K562 (cell line): Measurements from ENCODE around the gene QRICH1. TPM values are rescaled to one million over a fixed set of nuclear protein-coding genes. Genes with fewer than 3 reads are reported as not detected.
A peak's percentile ranks its signal among the peaks of the same experiment; 100 is the strongest.

ENCODE experiments used
- ATAC-seq: fragments of 200-7000 bp; cut with Tn5 transposase; 3 replicates; pipeline ENCODE4 v1.9.1; 2020; ENCODE audit warnings: moderate library complexity
- Bru-seq: library from RNA; stranded (reverse); fragments of 400-500 nt; gene quantifications from one replicate; lab custom pipeline; 2021; lab: Mats Ljungman, UMichigan
- BruChase-seq, 2 experiments: library from RNA; stranded (reverse); fragments of 400-500 nt; gene quantifications; one replicate each; lab custom pipeline; 2021; lab: Mats Ljungman, UMichigan
- BruUV-seq: library from RNA; stranded (reverse); fragments of 400-500 nt; replicated peaks from 2 replicates; lab custom pipeline; 2021; lab: Mats Ljungman, UMichigan
- CTCF ChIA-PET: fragments of 300-600 bp; formaldehyde crosslinking; extraction: SDS; loops from one replicate; lab custom pipeline; 2021; ENCODE audit warnings: low intra/inter-chr PET ratio; lab: Yijun Ruan, JAX
- POLR2A ChIA-PET: fragments of 300-600, 350-650 bp; sonication (Branson Sonifier 250); formaldehyde crosslinking; extraction: SDS; loops from one replicate; lab custom pipeline; 2021; ENCODE audit warnings: antibody characterized with exemption, inconsistent platforms; lab: Yijun Ruan, JAX
- DNase-seq, 4 experiments: peaks; one replicate each; pipeline versions ENCODE4 v3.0.0 to v3.0.0-alpha.2; 2011 to 2018; ENCODE audit warnings: low spot score in 3 of 4, mixed read lengths in 3 of 4; ENCODE audit errors: extremely low read depth in 1 of 4
- FAIRE-seq: peaks from 2 replicates; lab custom pipeline; 2011; peaks lifted over from hg19 to GRCh38; lab: Jason Lieb, UNC
- H2AFZ ChIP-seq: 2 replicates; pipeline ENCODE4 v1.6.0; 2011; ENCODE audit warnings: low read depth, low read length, control low read depth, inconsistent platforms
- H3K27ac ChIP-seq: fragments of 200-600 bp; 3 replicates; pipeline ENCODE4 v1.8.0; 2011; ENCODE audit warnings: low read depth, mild to moderate bottlenecking, control low read depth, inconsistent platforms, low read length, moderate library complexity, mixed read lengths; ENCODE audit errors: extremely low read depth
- H3K27me3 ChIP-seq, 2 experiments: fragments of 300-600 bp in 1 of 2; 2 replicates in 1 of 2; 3 replicates in 1 of 2; pipeline versions ENCODE4 v1.6.0 to v1.8.0; 2011; ENCODE audit warnings: inconsistent platforms in 2 of 2, low read length in 2 of 2, mild to moderate bottlenecking in 1 of 2, mixed read lengths in 1 of 2, moderate library complexity in 1 of 2; ENCODE audit not compliant: control insufficient read depth in 2 of 2, insufficient read depth in 2 of 2
- H3K36me3 ChIP-seq: fragments of 300-600 bp; 3 replicates; pipeline ENCODE4 v1.8.0; 2011; ENCODE audit warnings: mild to moderate bottlenecking, low read length, inconsistent platforms; ENCODE audit not compliant: control insufficient read depth, insufficient read depth
- H3K4me1 ChIP-seq, 2 experiments: fragments of 200-600 bp in 1 of 2; replicated peaks in 1 of 2; 2 replicates in 1 of 2; 3 replicates in 1 of 2; pipeline versions ENCODE4 v1.5.1 to v1.8.0; 2011; ENCODE audit warnings: inconsistent platforms in 2 of 2, low read length in 2 of 2, mild to moderate bottlenecking in 1 of 2, mixed read lengths in 1 of 2, moderate library complexity in 1 of 2; ENCODE audit not compliant: control insufficient read depth in 2 of 2, insufficient read depth in 2 of 2
- H3K4me2 ChIP-seq: 2 replicates; pipeline ENCODE4 v1.6.1; 2011; ENCODE audit warnings: low read length, control low read depth, inconsistent platforms, mixed read lengths; ENCODE audit not compliant: insufficient read depth
- H3K4me3 ChIP-seq: fragments of 200-600 bp; sonication (generic), shearing (Covaris generic); 2 replicates; pipeline ENCODE4 v1.5.1; 2016; ENCODE audit warnings: control low read depth, inconsistent platforms
- H3K79me2 ChIP-seq: fragments of 200-600 bp; 3 replicates; pipeline ENCODE4 v1.8.0; 2011; ENCODE audit warnings: low read length, inconsistent platforms; ENCODE audit not compliant: control insufficient read depth, insufficient read depth
- H3K9ac ChIP-seq, 2 experiments: 2 replicates each; pipeline versions ENCODE4 v1.6.0 to v1.6.1; 2011; ENCODE audit warnings: low read depth in 2 of 2, low read length in 2 of 2, control low read depth in 1 of 2, inconsistent platforms in 1 of 2, mild to moderate bottlenecking in 1 of 2, mixed read lengths in 1 of 2; ENCODE audit not compliant: insufficient read depth in 1 of 2
- H3K9me1 ChIP-seq: one replicate; pipeline ENCODE4 v1.6.0; 2011; ENCODE audit warnings: inconsistent platforms, mild to moderate bottlenecking, low read length, moderate library complexity; ENCODE audit not compliant: control insufficient read depth, insufficient read depth
- H3K9me3 ChIP-seq: replicated peaks from 2 replicates; pipeline ENCODE4 v1.5.1; 2011; ENCODE audit warnings: low read depth, low read length, inconsistent platforms; ENCODE audit not compliant: control insufficient read depth, insufficient read depth
- H4K20me1 ChIP-seq: replicated peaks from 2 replicates; pipeline ENCODE4 v1.6.1; 2011; ENCODE audit warnings: low read length, inconsistent platforms, mixed read lengths; ENCODE audit not compliant: control insufficient read depth, insufficient read depth
- CBFA2T2 ChIP-seq: fragments of 450-650 bp; conservative IDR thresholded peaks from 2 replicates; pipeline ENCODE4 v1.6.1; 2017; ENCODE audit warnings: mild to moderate bottlenecking
- CCNT2 ChIP-seq: IDR thresholded peaks from 2 replicates; pipeline ENCODE4 v1.6.1; 2011; ENCODE audit warnings: borderline replicate concordance, low read depth, mild to moderate bottlenecking, moderate library complexity, mixed read lengths, low read length; ENCODE audit not compliant: insufficient read length; ENCODE audit errors: extremely low read depth
- HEY1 ChIP-seq: fragments of 250-450 bp; sonication (Bioruptor Pico); IDR thresholded peaks from 2 replicates; pipeline ENCODE4 v1.5.0; 2020; ENCODE audit warnings: mild to moderate bottlenecking, moderate library complexity, borderline replicate concordance
- HMG20B ChIP-seq: fragments of 250-450 bp; sonication (Bioruptor Pico); IDR thresholded peaks from 2 replicates; pipeline ENCODE4 v1.5.0; 2021; ENCODE audit warnings: mild to moderate bottlenecking
- KDM5B ChIP-seq: fragments of 200-600 bp; sonication (generic); IDR thresholded peaks from 2 replicates; pipeline ENCODE4 v1.6.1; 2012; ENCODE audit warnings: low read depth, mild to moderate bottlenecking, moderate library complexity, low read length, control low read depth, inconsistent platforms; ENCODE audit not compliant: insufficient replicate concordance
- MTA3 ChIP-seq: fragments of 450-650 bp; formaldehyde crosslinking; IDR thresholded peaks from 2 replicates; pipeline ENCODE4 v1.6.1; 2017; ENCODE audit warnings: mild to moderate bottlenecking, borderline replicate concordance
- POLR3A ChIP-seq: IDR thresholded peaks from 2 replicates; pipeline ENCODE4 v1.6.1; 2011; ENCODE audit warnings: borderline replicate concordance, mild to moderate bottlenecking, moderate library complexity; ENCODE audit not compliant: insufficient read length, insufficient read depth; ENCODE audit errors: extremely low read depth
- RBM39 ChIP-seq: fragments of 200-400 bp; formaldehyde crosslinking; optimal IDR thresholded peaks from 2 replicates; pipeline ENCODE3; 2018; ENCODE audit warnings: low read depth, low read length
- TFAM ChIP-seq: fragments of 250-450 bp; sonication (Bioruptor Pico); conservative IDR thresholded peaks from 2 replicates; pipeline ENCODE4 v1.5.0; 2021; ENCODE audit warnings: mild to moderate bottlenecking, moderate library complexity
- THRB ChIP-seq: fragments of 450-650 bp; formaldehyde crosslinking; conservative IDR thresholded peaks from 2 replicates; pipeline ENCODE4 v1.4.0; 2022; ENCODE audit warnings: mild to moderate bottlenecking, missing genetic modification characterization
- ZFP1 ChIP-seq: fragments of 450-650 bp; formaldehyde crosslinking; IDR thresholded peaks from 2 replicates; pipeline ENCODE4 v1.4.0; 2020; ENCODE audit warnings: mild to moderate bottlenecking, mixed read lengths
- ZNF274 ChIP-seq: IDR thresholded peaks from 2 replicates; pipeline ENCODE4 v1.6.1; 2011; ENCODE audit warnings: low read depth, mild to moderate bottlenecking, low read length, moderate library complexity, borderline replicate concordance
- ZNF699 ChIP-seq: fragments of 250-450 bp; sonication (Bioruptor Pico); IDR thresholded peaks from 2 replicates; pipeline ENCODE4 v1.8.0; 2021; ENCODE audit warnings: mild to moderate bottlenecking, moderate library complexity; ENCODE audit not compliant: insufficient replicate concordance
- ZNF79 ChIP-seq: fragments of 250-450 bp; sonication (Bioruptor Pico); IDR thresholded peaks from 2 replicates; pipeline ENCODE4 v1.4.0; 2020; ENCODE audit warnings: low read depth, mild to moderate bottlenecking, moderate library complexity
- WGBS: fragments of 100-300 bp; shearing (Covaris generic); methylation state at CpG from one replicate; pipeline ENCODE4 v1.1.6; 2016; ENCODE audit warnings: low coverage, mixed read lengths; ENCODE audit not compliant: insufficient coverage; ENCODE audit errors: missing lambda C conversion rate; 5-methylcytosine and 5-hydroxymethylcytosine counted together
- in situ Hi-C: fragments of 300-500 bp; cut with MboI; formaldehyde crosslinking; loops from 4 replicates; pipeline ENCODE4 v1.15.0; 2018; ENCODE audit warnings: inconsistent platforms, mixed read lengths
- intact Hi-C: fragments of 100-400 bp; cut with micrococcal nuclease; formaldehyde crosslinking; loops from 2 replicates; pipeline ENCODE4 v1.14.2; 2022
- long read RNA-seq, 3 experiments: library from polyadenylated mRNA in 2 of 3; library from RNA in 1 of 3; unstranded in 2 of 3; stranded (forward) in 1 of 3; transcript quantifications; one replicate each; pipeline ENCODE4 v2.0.0, GENCODE V29; 2019 to 2022
- polyA minus RNA-seq, 3 experiments: library from RNA; depleted of rRNA, polyadenylated mRNA; stranded (reverse); fragments of >200 nt; gene quantifications; 2 replicates each; pipeline ENCODE4 v1.2.3, GENCODE V29; 2011
- polyA plus RNA-seq, 8 experiments: library from polyadenylated mRNA; depleted of rRNA in 4 of 8; stranded (reverse) in 5 of 8; unstranded in 3 of 8; fragments of >200 nt; fragmentation: Nextera tagmentation in 2 of 8; fragmentation: Illumina TruSeq in 1 of 8; extraction: Ambion mirVana in 2 of 8; extraction: Trizol in 1 of 8; gene quantifications; 2 replicates each; pipeline versions ENCODE4 v1.2.1 to v1.2.3, GENCODE V29; 2011 to 2014; ENCODE audit warnings: inconsistent platforms in 1 of 8, missing spikeins in 1 of 8
- total RNA-seq, 7 experiments: library from RNA; depleted of rRNA in 6 of 7; stranded (reverse); fragments of >200 nt in 6 of 7; fragmentation: Illumina TruSeq in 2 of 7; extraction: Trizol in 2 of 7; gene quantifications; 2 replicates each; pipeline versions ENCODE4 v1.2.1 to v1.2.3, GENCODE V29; 2011 to 2021; ENCODE audit warnings: low replicate concordance in 1 of 7

Gene QRICH1
- 127 and 202 TPM in 2 replicates for total RNA-seq (2011; cell fraction: chromatin; rRNA removed; ENCODE audit: low replicate concordance)
- 63.0 and 64.2 TPM in 2 replicates for total RNA-seq (2011; cell fraction: nucleolus; rRNA removed)
- total RNA-seq (2011; cell fraction: nucleoplasm; rRNA removed) = 84.8 and 85.2 TPM in 2 replicates
- total RNA-seq (2014; rRNA removed) (54.6 and 59.0 TPM in 2 replicates), total RNA-seq (2014; rRNA removed; fragmentation: Illumina TruSeq; extraction: Trizol) (56.7 and 67.5 TPM in 2 replicates), total RNA-seq (2015; rRNA removed; fragmentation: Illumina TruSeq; extraction: Trizol) (54.0 and 55.6 TPM in 2 replicates), total RNA-seq (2021) (74.3 and 81.7 TPM in 2 replicates), polyA plus RNA-seq (2011; rRNA removed) (99.2 and 102 TPM in 2 replicates), polyA plus RNA-seq (2014; fragmentation: Illumina TruSeq; extraction: Trizol) (65.1 and 73.3 TPM in 2 replicates), polyA plus RNA-seq (2014; fragmentation: Nextera tagmentation; extraction: Ambion mirVana) (10 to 100 TPM; 20.1 to 20.5 TPM), polyA plus RNA-seq (2014; rRNA removed) (89.7 and 90.7 TPM in 2 replicates), polyA minus RNA-seq (2011; rRNA and poly(A)+ RNA removed) (63.1 and 63.9 TPM in 2 replicates), Bru-seq, nascent RNA (percentile 70 among the genes with signal in this experiment), BruChase-seq, experiment 1, labeled RNA remaining after a 2-hour chase (percentile 78 among the genes with signal in this experiment), BruChase-seq, experiment 2, labeled RNA remaining after a 6-hour chase (percentile 79 among the genes with signal in this experiment)
- 82.0 and 104 TPM in 2 replicates for polyA plus RNA-seq (2011; cell fraction: cytosol; rRNA removed)
- polyA plus RNA-seq (2011; cell fraction: nucleus; rRNA removed) = 311 and 421 TPM in 2 replicates
- polyA plus RNA-seq (2012) = 30.4 and 39.4 TPM in 2 replicates
- 60.6 and 78.7 TPM in 2 replicates for polyA minus RNA-seq (2011; cell fraction: cytosol; rRNA and poly(A)+ RNA removed)
- polyA minus RNA-seq (2011; cell fraction: nucleus; rRNA and poly(A)+ RNA removed) = 25.0 and 31.7 TPM in 2 replicates
- long read RNA-seq, experiment 1, transcript QRICH1-202 (10 exons, 3,549 nt) = major isoform, 30 of 128 reads
- long read RNA-seq, experiment 1, partial matches to known transcripts = 71 of 128 reads
- long read RNA-seq, experiment 1, other reads (novel, unspliced or antisense) = 20 of 128 reads
- long read RNA-seq, experiment 2, transcript QRICH1-202 (10 exons, 3,549 nt) = major isoform, 13 of 29 reads
- long read RNA-seq, experiment 2, partial matches to known transcripts = 3 of 29 reads
- long read RNA-seq, experiment 2, other reads (novel, unspliced or antisense) = 12 of 29 reads
- long read RNA-seq, experiment 3, partial matches to known transcripts = 9 of 16 reads
- long read RNA-seq, experiment 3, other reads (novel, unspliced or antisense) = 2 of 16 reads

- peak within 1 kb of the TSS; percentile 87 to 99 for H3K9ac ChIP-seq
- FAIRE-seq (peak; percentile 90), ATAC-seq (peak; percentile 91), DNase-seq (peak; percentile 78 to 96 (median 82))
- CTCF ChIA-PET = no interaction called here
- no peaks in the 10 kb centered on the region for H3K27me3 ChIP-seq
- POLR2A ChIA-PET = interaction anchor here (0.6 to 2.7 kb wide), 26 partner anchors 8 to 905 kb away, joined by 3 to 31 read pairs (median 4); partner anchors contain the start of genes DALRD3, NDUFAF3, QARS1 and USP19
- WGBS = under 1% methylated on average over 45 of the region's 65 CpGs
- intact Hi-C loops = loop anchor here (1.0 to 2.0 kb wide), 2 partner anchors 10 to 65 kb away; partner anchors contain the start of genes IMPDH2 and QARS1
- H3K79me2 ChIP-seq = peaks cover 42% of the 10 kb centered on the region
- peak within 1 kb of the TSS; percentile 98 for H2AFZ ChIP-seq
- no peaks in the 10 kb centered on the region for H3K9me3 ChIP-seq
- in situ Hi-C loops = no loop called here
- H3K4me3 ChIP-seq = peak within 1 kb of the TSS; percentile 62
- H3K4me1 ChIP-seq = peaks cover 18 to 30% of the 10 kb centered on the region in 2 experiments; a peak in 4 of 5 replicates
- H4K20me1 ChIP-seq = peaks cover 20% of the 10 kb centered on the region
- peaks cover 52% of the 10 kb centered on the region for H3K36me3 ChIP-seq
- H3K27ac ChIP-seq = peak within 1 kb of the TSS; percentile 97
- H3K9me1 ChIP-seq = peaks cover 5% of the 10 kb centered on the region
- TSS peak; percentile 81 for BruUV-seq
- peak within 1 kb of the TSS; percentile 91 for H3K4me2 ChIP-seq
- TF ChIP-seq KDM5B = no peak
- peak; percentile 39 for TF ChIP-seq CCNT2
- no peak for TF ChIP-seq TFAM
- no peak for TF ChIP-seq ZNF79
- no peak for TF ChIP-seq ZFP1 (CRISPR knock-in tag)
- peak; percentile 76; the same call in 1 of the 2 replicates for TF ChIP-seq MTA3
- no peak for TF ChIP-seq THRB (CRISPR knock-in tag)
- no peak for TF ChIP-seq ZNF699 (CRISPR knock-in tag)
- TF ChIP-seq ZNF274 = no peak
- no peak for TF ChIP-seq HMG20B (CRISPR knock-in tag)
- TF ChIP-seq RBM39 = no peak
- no peak for TF ChIP-seq HEY1 (CRISPR knock-in tag)
- no peak for TF ChIP-seq POLR3A
- no peak for TF ChIP-seq CBFA2T2
Measured at GRCh38 chr3:49093853-49094767, at the start of gene QRICH1. TSS of gene QRICH1 (minus strand) at chr3:49094071. CDS start at chr3:49077017, 17,054 bp downstream.
